Upper lobe of right lung (tissue), 1 donor: ENCODE measurements around the gene ADD1. TPM values are rescaled to one million over a fixed set of nuclear protein-coding genes. Genes with fewer than 3 reads are reported as not detected.

Experiments used
- ATAC-seq: fragments of 200-7000 bp; cut with Tn5 transposase; one replicate; pipeline ENCODE4 v1.9.1; 2020; ENCODE audit warnings: mild to moderate bottlenecking, moderate library complexity
- DNase-seq: peaks from one replicate; pipeline ENCODE4 v3.0.0-alpha.2; 2020
- H3K27ac ChIP-seq: fragments of 200-600 bp; one replicate; pipeline ENCODE4 v1.8.0; 2022
- H3K27me3 ChIP-seq: fragments of 200-600 bp; one replicate; pipeline ENCODE4 v1.8.0; 2022; ENCODE audit warnings: mild to moderate bottlenecking
- H3K36me3 ChIP-seq: fragments of 200-600 bp; one replicate; pipeline ENCODE4 v1.8.0; 2022
- H3K4me1 ChIP-seq: fragments of 200-600 bp; one replicate; pipeline ENCODE4 v1.8.0; 2022
- H3K4me3 ChIP-seq: fragments of 200-600 bp; one replicate; pipeline ENCODE4 v1.8.0; 2022; ENCODE audit warnings: mild to moderate bottlenecking
- H3K9me3 ChIP-seq: fragments of 200-600 bp; one replicate; pipeline ENCODE4 v1.8.0; 2022
- CTCF ChIP-seq: fragments of 200-600 bp; IDR thresholded peaks from one replicate; pipeline ENCODE4 v1.8.0; 2022; ENCODE audit warnings: antibody characterized with exemption
- intact Hi-C: fragments of 100-400 bp; cut with DNase I; formaldehyde crosslinking; loops from one replicate; pipeline ENCODE4 v1.11.0; 2022
- total RNA-seq: library from RNA; stranded (reverse); fragmentation: NEBNext Ultra II Directional; extraction: Animal tissue kit (Norgen Biotek cat#: 25700); gene quantifications from one replicate; pipeline ENCODE4 v1.2.1, GENCODE V29; 2021
- donor health status: DM: no; HTN: yes; CAD: no; lungs with severe emphysema.

The ADD1 gene
- total RNA-seq, 1 donor from 2014 or later, result 286 TPM

GRCh38 chr4:2842687-2843262, 869 bp upstream of the ADD1 start:
- Histone ChIP-seq H3K27ac (peak overlapping the region; percentile 97), H3K4me1 (peaks cover 30% of the 10 kb centered on the region), H3K4me3 (peak overlapping the region; percentile 82), H3K36me3 (no peaks in the 10 kb centered on the region), H3K9me3 (no peaks in the 10 kb centered on the region), H3K27me3 (no peaks in the 10 kb centered on the region)
- TF ChIP-seq CTCF, result no peak
- ATAC-seq (no peak), DNase-seq (no peak)
- intact Hi-C loops, result loop anchor here (10.0 kb wide), 2 partner anchors 78 to 92 kb away; no protein-coding TSS in a partner anchor

DNA sequence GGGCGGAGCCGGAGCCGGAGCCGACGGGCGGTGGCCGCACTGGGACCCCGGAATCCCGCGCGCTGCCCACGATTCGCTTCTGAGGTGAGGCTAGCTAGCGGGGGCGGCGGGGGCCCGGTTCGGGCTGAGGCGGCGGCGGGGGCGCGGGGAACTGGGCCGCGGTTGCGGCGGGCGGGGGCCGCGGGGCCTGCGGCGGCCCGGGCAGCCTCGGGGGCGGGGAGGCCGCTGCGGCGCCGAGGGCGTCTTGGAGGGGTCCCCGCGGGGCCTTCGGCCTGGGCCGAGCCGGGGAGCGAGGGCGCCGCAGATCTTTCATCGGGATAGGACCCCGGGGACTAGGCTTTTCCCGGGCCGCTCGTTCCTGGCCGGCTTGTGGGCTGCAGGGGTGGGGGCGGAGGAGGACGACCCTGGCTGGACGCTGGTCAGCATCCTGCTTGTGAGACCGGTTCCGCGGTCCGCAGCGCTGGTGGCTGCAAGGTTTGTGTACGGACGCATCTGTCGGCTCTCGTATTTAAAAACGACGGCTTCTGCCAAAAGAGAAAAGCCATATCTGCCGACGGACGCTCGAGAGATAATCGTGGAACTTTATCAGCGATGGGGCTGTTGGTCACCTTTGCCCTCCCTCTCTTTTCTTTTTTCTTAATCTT, 419 bp downstream of the ADD1 start:
- H3K27me3 ChIP-seq, result no peaks in the 10 kb centered on the region
- peak; percentile 44 for ATAC-seq
- TF ChIP-seq CTCF, result no peak

DNA sequence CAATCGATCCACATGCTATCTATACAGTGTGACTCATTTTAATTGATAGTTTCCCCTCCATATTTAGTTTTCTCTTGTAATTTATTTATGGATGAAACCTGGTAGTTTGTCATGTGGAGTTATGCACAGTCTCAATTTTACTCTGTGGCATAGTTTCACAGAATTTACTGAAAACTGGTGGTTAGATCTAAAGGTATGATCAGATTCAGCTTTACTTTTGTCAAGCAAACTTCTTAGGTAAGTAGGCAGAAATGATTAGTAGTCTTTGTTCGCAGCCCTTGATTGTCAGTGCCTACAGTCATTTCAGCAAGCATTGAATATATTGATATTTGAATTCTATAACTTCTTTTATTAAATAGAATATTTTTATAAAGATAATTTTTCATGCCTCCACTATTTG, 2.5 kb downstream of the ADD1 start:
- DNase-seq, result no peak
- Histone ChIP-seq H3K27me3 (no peaks in the 10 kb centered on the region), H3K4me1 (peaks cover 59% of the 10 kb centered on the region), H3K27ac (no peak overlapping the region), H3K36me3 (no peaks in the 10 kb centered on the region), H3K4me3 (no peak overlapping the region), H3K9me3 (no peaks in the 10 kb centered on the region)
- no peak for ATAC-seq
- intact Hi-C loops, result loop anchor here (10.0 kb wide), 2 partner anchors 81 to 89 kb away; no protein-coding TSS in a partner anchor
- no peak for TF ChIP-seq CTCF

More for the DNA sequence above, 419 bp downstream of the ADD1 start:
- intact Hi-C loops, result loop anchor here (10.0 kb wide), 2 partner anchors 79 to 91 kb away; no protein-coding TSS in a partner anchor
- Histone ChIP-seq H3K9me3 (no peaks in the 10 kb centered on the region), H3K36me3 (no peaks in the 10 kb centered on the region), H3K4me3 (peak overlapping the region; percentile 82), H3K27ac (peak overlapping the region; percentile 97), H3K4me1 (peaks cover 42% of the 10 kb centered on the region)
- peak; percentile 82 for DNase-seq

- H3K27ac ChIP-seq, result no peak overlapping the region
- H3K27me3 ChIP-seq, result no peaks in the 10 kb centered on the region
Observed at GRCh38 chr4:2847302-2847871, 3.7 kb downstream of the ADD1 start.

DNA sequence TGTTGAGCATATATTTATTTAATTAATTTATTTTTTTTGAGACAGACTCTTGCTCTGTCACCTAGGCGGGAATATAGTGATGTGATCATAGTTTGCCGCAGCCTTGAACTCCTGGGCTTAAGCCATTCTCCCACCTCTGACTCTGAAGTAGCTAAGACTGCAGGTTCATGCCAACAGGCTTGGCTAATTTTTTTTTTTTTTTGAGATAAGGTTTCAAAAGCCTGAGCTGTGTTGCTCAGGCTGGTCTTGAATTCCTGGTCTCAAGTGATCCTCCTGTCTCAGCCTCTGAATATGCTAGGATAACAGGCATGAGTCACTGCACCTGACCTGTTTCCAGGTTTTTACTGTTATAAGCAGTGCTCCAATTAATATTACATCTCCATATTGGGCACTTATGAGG, 4.8 kb downstream of the ADD1 start:
- DNase-seq (no peak), ATAC-seq (peak; percentile 31)
- Histone ChIP-seq H3K27me3 (no peaks in the 10 kb centered on the region), H3K4me1 (peaks cover 79% of the 10 kb centered on the region), H3K4me3 (no peak overlapping the region), H3K36me3 (peaks cover under 1% of the 10 kb centered on the region), H3K9me3 (no peaks in the 10 kb centered on the region), H3K27ac (no peak overlapping the region)
- no peak for TF ChIP-seq CTCF
- intact Hi-C loops, result loop anchor here (10.0 kb wide), 2 partner anchors 84 to 86 kb away; no protein-coding TSS in a partner anchor

More at GRCh38 chr4:2847302-2847871, 3.7 kb downstream of the ADD1 start:
- Histone ChIP-seq H3K4me3 (no peak overlapping the region), H3K4me1 (peaks cover 69% of the 10 kb centered on the region), H3K36me3 (no peaks in the 10 kb centered on the region), H3K9me3 (no peaks in the 10 kb centered on the region)
- no peak for TF ChIP-seq CTCF
- intact Hi-C loops, result loop anchor here (10.0 kb wide), 2 partner anchors 83 to 87 kb away; no protein-coding TSS in a partner anchor
- ATAC-seq (no peak), DNase-seq (no peak)
